Activated CD4-positive, alpha-beta T cell treated with anti-CD3 and anti-CD28 coated beads for 36 hours (primary cell): ENCODE data around the gene PDZRN4. TPM values are rescaled to one million over a fixed set of nuclear protein-coding genes. Genes with fewer than 3 reads are reported as not detected.

Source experiments
- ATAC-seq: fragments of 200-7000 bp; cut with Tn5 transposase; one replicate; pipeline ENCODE4 v1.10.0; 2021; ENCODE audit warnings: mild to moderate bottlenecking, moderate library complexity
- CTCF ChIA-PET: fragments of 350-600 bp; sonication (Branson Sonifier 250); formaldehyde crosslinking; loops from one replicate; lab custom pipeline; 2021; ENCODE audit warnings: antibody characterized with exemption; lab: Charles Lee
- POLR2A ChIA-PET: fragments of 350-600 bp; sonication (Branson Sonifier 250); formaldehyde crosslinking; loops from one replicate; lab custom pipeline; 2021; ENCODE audit warnings: antibody characterized with exemption, inconsistent platforms; lab: Charles Lee
- DNase-seq: peaks from one replicate; pipeline ENCODE4 v3.0.0-alpha.2; 2020
- H3K27ac Mint-ChIP-seq: one replicate; pipeline ENCODE4 v1.8.0; 2021; ENCODE audit warnings: mixed read lengths
- H3K27me3 Mint-ChIP-seq: one replicate; pipeline ENCODE4 v1.8.0; 2021; ENCODE audit warnings: mixed read lengths
- H3K36me3 Mint-ChIP-seq: one replicate; pipeline ENCODE4 v1.8.0; 2021; ENCODE audit warnings: low read depth, mixed read lengths
- H3K4me1 Mint-ChIP-seq: one replicate; pipeline ENCODE4 v1.8.0; 2021; ENCODE audit warnings: mixed read lengths
- H3K4me3 Mint-ChIP-seq: one replicate; pipeline ENCODE4 v1.8.0; 2021; ENCODE audit warnings: mild to moderate bottlenecking, moderate library complexity, mixed read lengths
- H3K9me3 Mint-ChIP-seq: one replicate; pipeline ENCODE4 v1.8.0; 2021; ENCODE audit warnings: low read depth, mixed read lengths
- intact Hi-C, 2 experiments: fragments of 100-400 bp; cut with DNase I in 1 of 2; cut with micrococcal nuclease in 1 of 2; formaldehyde crosslinking; loops; one replicate each; pipeline versions ENCODE4 v1.14.2 to v1.15.1; 2022 to 2024; cut with DNase I, micrococcal nuclease
- total RNA-seq, 2 experiments: library from RNA; stranded (reverse); gene quantifications; one replicate each; pipeline ENCODE4 v1.2.3, GENCODE V29; 2021

The PDZRN4 gene
- total RNA-seq, 2 experiments from 2014 or later = not detected

DNA sequence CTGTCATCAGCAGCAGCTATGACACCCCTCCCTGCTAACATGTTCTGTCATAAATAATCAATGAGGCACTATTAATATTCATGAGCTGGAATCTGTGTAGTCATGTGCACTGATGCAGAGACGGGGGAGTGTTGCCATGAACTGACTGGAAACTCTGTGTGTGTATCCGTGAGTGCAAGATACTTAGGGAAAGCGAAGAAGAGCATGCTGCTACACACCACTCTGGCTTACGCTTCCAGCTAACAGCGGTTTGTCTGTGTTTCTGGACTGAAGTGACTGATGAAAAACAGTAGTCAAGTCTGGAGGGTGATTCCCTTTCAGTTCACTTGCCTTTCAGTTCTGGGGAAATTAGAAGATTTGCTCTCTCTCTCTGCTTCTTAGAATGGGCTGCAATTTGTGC lies 249.4 kb downstream of the PDZRN4 start:
- DNase-seq = no peak
- intact Hi-C loops = no loop called here
- ATAC-seq = no peak
- Mint-ChIP-seq H3K27me3 (no peaks in the 10 kb centered on the region), H3K36me3 (no peaks in the 10 kb centered on the region), H3K27ac (no peak overlapping the region), H3K4me1 (no peaks in the 10 kb centered on the region), H3K4me3 (no peak overlapping the region), H3K9me3 (no peaks in the 10 kb centered on the region)
- CTCF ChIA-PET = no interaction called here
- POLR2A ChIA-PET = no interaction called here

DNA sequence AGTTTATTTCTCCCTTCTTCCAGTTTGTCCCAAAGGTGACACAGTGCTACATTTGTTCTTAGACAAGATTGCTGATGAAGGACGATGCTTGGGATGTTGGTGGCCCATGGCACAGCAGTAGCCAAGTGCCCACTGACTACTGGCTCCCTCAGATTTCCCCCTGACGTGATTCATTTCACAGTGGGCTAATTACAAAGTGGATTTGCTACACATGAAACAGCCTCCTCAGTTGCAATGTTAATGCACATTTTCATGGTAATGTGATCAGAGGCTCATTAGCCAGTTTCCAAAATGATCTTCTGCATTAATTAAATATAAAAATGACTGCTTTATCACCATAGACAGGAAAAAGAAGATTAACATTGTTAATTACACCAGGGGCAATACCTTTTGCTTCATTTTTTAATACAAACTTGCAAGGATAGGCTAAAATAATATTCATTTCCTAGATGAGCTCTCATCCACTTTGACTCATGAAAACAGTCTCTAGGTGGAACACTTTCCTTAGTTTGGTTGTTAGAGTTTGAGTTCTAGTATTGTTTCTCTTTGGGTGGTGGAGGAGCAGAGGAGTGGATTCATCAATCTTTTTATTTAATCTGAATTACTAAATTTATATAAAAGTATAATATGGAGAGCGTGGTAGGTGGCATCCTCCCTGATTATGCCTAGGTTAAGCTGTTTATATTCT lies 250.9 kb downstream of the PDZRN4 start:
- Mint-ChIP-seq H3K27me3 (no peaks in the 10 kb centered on the region), H3K4me1 (no peaks in the 10 kb centered on the region), H3K27ac (no peak overlapping the region), H3K36me3 (no peaks in the 10 kb centered on the region), H3K9me3 (no peaks in the 10 kb centered on the region), H3K4me3 (no peak overlapping the region)
- ChIA-PET POLR2A (no interaction called here), CTCF (no interaction called here)
- DNase-seq (no peak), ATAC-seq (no peak)
- intact Hi-C loops = no loop called here

DNA sequence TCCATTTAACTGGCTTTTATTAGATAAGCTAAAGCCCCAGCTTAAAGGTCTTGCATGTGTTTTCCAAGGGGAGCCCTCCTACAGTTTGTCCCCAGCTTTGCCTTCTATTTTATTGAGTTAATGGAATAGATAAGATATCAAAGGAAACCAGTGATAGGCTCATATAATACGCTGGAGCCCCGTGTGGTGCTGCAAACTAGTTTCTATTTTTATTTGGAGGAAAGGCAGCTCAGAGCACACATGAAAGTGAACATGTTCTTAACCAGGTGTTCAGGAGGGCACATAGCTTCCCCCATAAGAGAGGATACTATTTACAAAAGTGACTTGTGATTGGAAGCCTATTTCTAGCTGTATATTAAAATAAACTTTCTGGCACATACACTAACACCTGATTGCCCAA lies 251.7 kb downstream of the PDZRN4 start:
- no peak for DNase-seq
- POLR2A ChIA-PET = no interaction called here
- Mint-ChIP-seq H3K4me1 (no peaks in the 10 kb centered on the region), H3K27me3 (no peaks in the 10 kb centered on the region), H3K9me3 (no peaks in the 10 kb centered on the region), H3K36me3 (no peaks in the 10 kb centered on the region), H3K27ac (no peak overlapping the region), H3K4me3 (no peak overlapping the region)
- no peak for ATAC-seq
- CTCF ChIA-PET = no interaction called here
- intact Hi-C loops = no loop called here

DNA sequence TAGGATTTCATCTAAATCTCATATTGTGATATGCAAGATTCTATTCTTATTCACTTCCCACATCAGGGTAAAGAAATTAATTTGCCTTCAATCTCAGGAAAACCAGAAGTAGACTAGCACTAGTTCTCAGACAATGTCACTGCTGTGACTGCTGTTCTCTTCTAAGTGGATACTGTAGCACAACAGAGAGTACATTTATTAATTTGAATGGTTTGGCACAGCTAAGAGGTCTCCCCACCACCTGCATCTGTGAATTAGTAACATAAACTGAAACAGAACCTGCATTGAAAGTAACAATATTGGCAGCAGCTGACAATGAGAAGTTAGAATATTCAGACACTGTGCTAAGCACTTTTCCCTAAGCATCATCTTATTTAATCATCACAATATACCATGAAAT lies 253.1 kb downstream of the PDZRN4 start:
- ChIA-PET POLR2A (no interaction called here), CTCF (no interaction called here)
- Mint-ChIP-seq H3K4me3 (no peak overlapping the region), H3K4me1 (no peaks in the 10 kb centered on the region), H3K27ac (no peak overlapping the region), H3K36me3 (no peaks in the 10 kb centered on the region), H3K9me3 (no peaks in the 10 kb centered on the region), H3K27me3 (no peaks in the 10 kb centered on the region)
- DNase-seq (no peak), ATAC-seq (no peak)
- intact Hi-C loops = no loop called here

DNA sequence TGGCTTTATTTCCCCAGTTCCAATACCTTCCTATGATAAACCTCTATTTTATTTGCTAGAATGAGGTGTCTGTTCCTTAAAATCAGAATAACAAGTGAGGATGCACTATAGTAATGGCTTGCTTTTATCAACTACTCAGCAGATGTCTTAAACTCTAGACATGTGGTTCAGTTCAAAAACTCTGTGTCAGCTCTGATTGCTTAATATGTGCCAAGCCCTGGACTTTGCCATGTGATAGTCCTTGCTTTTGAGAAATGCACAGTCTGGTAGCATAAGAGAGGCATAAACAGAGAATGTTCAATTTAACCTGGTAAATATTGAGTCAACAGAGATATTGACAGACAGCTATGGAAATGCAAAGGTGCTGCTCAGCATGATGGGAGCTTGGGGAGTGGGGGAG lies 254.8 kb downstream of the PDZRN4 start:
- CTCF ChIA-PET = interaction anchor here (0.8 kb wide), 1 partner anchor 370 kb away, joined by 3 read pairs; no protein-coding TSS in a partner anchor
- Mint-ChIP-seq H3K36me3 (no peaks in the 10 kb centered on the region), H3K4me3 (no peak overlapping the region), H3K9me3 (no peaks in the 10 kb centered on the region), H3K4me1 (no peaks in the 10 kb centered on the region), H3K27me3 (no peaks in the 10 kb centered on the region), H3K27ac (no peak overlapping the region)
- ATAC-seq (no peak), DNase-seq (no peak)
- POLR2A ChIA-PET = no interaction called here
- intact Hi-C loops = no loop called here

DNA sequence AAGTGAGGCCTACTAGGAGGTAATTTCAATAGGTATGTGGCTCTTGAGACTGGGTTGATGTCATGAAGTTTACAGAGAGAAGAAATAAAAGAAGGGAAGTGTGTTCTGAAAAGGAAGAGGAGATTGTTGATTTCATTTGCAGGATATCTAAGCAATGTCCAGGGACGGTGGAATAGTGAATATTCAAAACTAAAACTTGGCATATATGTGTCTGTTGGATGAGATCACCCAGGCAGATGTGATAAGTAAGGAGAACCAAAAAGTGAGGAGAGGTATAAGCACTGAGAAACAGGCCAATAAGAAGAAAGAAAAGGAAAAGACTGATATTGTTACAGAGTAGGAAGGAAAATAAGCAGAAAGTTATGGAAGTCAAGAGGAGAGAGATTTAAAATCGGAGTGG lies 255.6 kb downstream of the PDZRN4 start:
- H3K27me3 Mint-ChIP-seq = no peaks in the 10 kb centered on the region

DNA sequence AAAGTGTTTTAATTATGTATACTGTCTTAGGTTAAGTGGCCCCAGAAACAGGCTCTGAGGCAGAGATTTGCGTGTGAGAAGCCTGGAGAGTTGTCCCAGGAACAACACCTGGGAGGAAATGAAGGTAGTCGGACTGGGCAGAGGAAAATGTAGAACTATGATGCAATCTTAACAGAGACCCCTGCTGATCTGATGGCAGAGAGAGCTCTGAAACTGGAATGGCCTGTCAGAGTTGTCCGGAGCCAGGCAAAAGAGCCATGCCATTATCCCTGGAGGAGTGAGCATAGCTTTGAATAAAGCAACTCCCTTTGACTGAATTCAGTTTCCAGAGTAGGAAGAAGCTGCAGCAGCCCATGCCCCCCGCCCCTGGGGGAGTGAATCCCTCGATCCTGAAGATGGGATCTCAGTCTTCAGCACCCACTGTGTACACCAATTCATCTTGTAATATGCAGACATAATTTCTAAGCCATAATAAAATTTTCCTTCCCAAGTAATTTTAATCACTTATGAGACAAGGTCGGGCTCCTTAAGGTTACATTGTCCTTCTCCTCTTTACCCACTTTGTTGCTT lies 264.8 kb downstream of the PDZRN4 start:
- no peak overlapping the region for H3K4me3 Mint-ChIP-seq
- ATAC-seq = no peak
- no peaks in the 10 kb centered on the region for H3K36me3 Mint-ChIP-seq
- intact Hi-C loops = no loop called here
- H3K27ac Mint-ChIP-seq = no peak overlapping the region
- no peaks in the 10 kb centered on the region for H3K4me1 Mint-ChIP-seq
- no peaks in the 10 kb centered on the region for H3K27me3 Mint-ChIP-seq
- ChIA-PET CTCF (no interaction called here), POLR2A (no interaction called here)
- no peaks in the 10 kb centered on the region for H3K9me3 Mint-ChIP-seq
- DNase-seq = no peak

More for the DNA sequence above, 255.6 kb downstream of the PDZRN4 start:
- H3K27ac Mint-ChIP-seq = no peak overlapping the region
- DNase-seq = no peak
- intact Hi-C loops = no loop called here
- no peaks in the 10 kb centered on the region for H3K4me1 Mint-ChIP-seq
- no peaks in the 10 kb centered on the region for H3K36me3 Mint-ChIP-seq
- ChIA-PET POLR2A (no interaction called here), CTCF (no interaction called here)
- no peak for ATAC-seq
- no peak overlapping the region for H3K4me3 Mint-ChIP-seq
- no peaks in the 10 kb centered on the region for H3K9me3 Mint-ChIP-seq

DNA sequence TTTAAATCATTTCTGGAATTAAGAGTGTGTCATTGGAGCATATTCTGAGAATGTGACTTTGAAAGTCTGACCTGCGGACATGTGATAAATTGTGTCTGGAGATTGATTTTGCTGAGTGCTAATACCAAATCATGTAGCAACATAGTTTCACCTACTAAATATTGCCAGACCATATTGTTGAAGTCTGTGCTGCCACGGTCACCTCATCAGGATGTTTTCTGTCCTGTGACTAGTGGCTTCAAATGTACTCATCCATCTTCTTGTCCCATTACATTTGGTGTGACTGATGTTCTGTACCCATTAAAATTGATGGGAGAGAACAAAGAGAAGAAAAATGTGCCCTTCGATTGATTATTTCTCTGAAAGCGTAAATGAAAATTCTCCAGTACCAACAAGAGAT lies 265.3 kb downstream of the PDZRN4 start:
- intact Hi-C loops = no loop called here
- POLR2A ChIA-PET = no interaction called here
- Mint-ChIP-seq H3K4me1 (no peaks in the 10 kb centered on the region), H3K27me3 (no peaks in the 10 kb centered on the region), H3K36me3 (no peaks in the 10 kb centered on the region), H3K4me3 (no peak overlapping the region), H3K27ac (no peak overlapping the region), H3K9me3 (no peaks in the 10 kb centered on the region)
- CTCF ChIA-PET = no interaction called here
- ATAC-seq = no peak
- DNase-seq = no peak

DNA sequence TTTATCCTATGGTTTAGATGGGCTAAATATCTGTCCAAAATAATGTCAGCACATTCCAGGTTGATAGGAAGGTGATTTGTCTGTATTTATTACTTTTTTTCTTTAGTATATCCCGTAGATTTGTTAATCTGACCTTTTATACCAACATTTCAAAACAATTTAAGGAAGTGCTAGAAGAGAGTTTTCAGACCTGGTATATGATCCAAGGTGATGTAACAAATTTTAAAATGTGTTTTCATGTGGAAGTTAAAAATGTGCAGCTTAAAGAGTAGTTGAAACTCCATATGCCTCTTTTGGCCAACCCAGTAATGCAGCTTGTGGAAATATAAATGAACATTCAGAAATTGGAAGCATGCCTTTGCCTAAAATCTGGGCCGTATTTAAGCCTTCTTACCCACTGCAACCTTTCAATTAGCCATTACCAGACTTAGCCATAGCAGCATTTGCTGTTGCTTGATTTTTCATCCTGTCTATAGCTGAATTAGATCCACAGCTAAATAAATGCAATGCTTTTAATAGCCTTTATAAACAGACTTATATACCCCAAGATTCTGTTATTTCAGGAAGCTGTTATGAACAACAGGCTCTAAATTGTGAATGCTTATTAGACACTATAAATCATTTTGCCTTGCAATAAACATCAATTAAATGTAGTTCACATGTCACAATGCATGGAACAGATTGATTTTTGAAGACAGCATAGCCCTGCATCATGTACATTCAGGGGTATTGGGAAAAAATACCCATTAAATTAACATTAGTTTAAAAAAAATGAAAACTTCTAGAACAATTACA lies 271.2 kb downstream of the PDZRN4 start:
- CTCF ChIA-PET = interaction anchor here (0.9 kb wide), 1 partner anchor 9 kb away, joined by 4 read pairs; no protein-coding TSS in a partner anchor
- intact Hi-C loops = no loop called here
- DNase-seq (no peak), ATAC-seq (no peak)
- H3K4me1 Mint-ChIP-seq = no peaks in the 10 kb centered on the region
- H3K27ac Mint-ChIP-seq = no peak overlapping the region
- H3K36me3 Mint-ChIP-seq = no peaks in the 10 kb centered on the region
- H3K4me3 Mint-ChIP-seq = no peak overlapping the region
- POLR2A ChIA-PET = no interaction called here
- no peaks in the 10 kb centered on the region for H3K27me3 Mint-ChIP-seq
- no peaks in the 10 kb centered on the region for H3K9me3 Mint-ChIP-seq

DNA sequence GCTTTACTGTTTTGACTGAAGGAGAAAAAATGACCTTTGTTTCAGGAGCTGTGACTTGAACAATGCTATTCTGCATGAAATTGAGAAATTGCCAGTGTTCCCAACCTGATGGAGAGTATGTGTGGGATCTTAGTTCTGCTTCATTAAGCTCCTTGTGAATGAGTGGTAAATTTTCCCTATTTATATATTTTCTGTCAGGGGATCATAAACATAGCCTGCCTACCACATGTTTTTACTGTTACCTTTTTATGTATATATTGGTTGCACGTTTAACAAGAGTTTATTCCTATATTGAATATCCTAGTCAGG lies 271.7 kb downstream of the PDZRN4 start:
- ChIA-PET CTCF (no interaction called here), POLR2A (no interaction called here)
- H3K9me3 Mint-ChIP-seq = no peaks in the 10 kb centered on the region
- H3K4me3 Mint-ChIP-seq = no peak overlapping the region
- no peaks in the 10 kb centered on the region for H3K4me1 Mint-ChIP-seq
- DNase-seq = no peak
- intact Hi-C loops = no loop called here
- H3K27ac Mint-ChIP-seq = no peak overlapping the region
- H3K36me3 Mint-ChIP-seq = no peaks in the 10 kb centered on the region
- no peaks in the 10 kb centered on the region for H3K27me3 Mint-ChIP-seq
- no peak for ATAC-seq

DNA sequence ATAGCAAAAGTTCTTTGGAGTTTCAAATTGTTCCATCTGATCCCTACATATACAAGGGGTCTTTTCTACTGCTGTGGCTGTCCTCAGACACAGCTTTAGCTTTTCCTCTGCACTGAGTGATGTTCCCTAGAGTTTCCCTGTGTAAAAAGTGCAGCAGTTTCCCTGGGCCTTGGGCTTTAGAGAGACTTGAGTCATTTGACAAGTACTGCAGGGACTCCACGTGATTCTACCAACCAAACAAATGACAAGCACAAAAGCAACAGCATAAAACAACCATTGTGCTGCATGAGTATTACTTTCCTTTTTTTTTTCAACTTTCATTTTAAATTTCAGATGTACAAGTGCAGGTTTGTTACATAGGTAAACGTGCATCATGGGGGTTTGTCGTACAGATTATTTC lies 272.8 kb downstream of the PDZRN4 start:
- no peak for DNase-seq
- Mint-ChIP-seq H3K4me1 (no peaks in the 10 kb centered on the region), H3K36me3 (no peaks in the 10 kb centered on the region), H3K4me3 (no peak overlapping the region), H3K27ac (no peak overlapping the region), H3K9me3 (no peaks in the 10 kb centered on the region), H3K27me3 (no peaks in the 10 kb centered on the region)
- ChIA-PET POLR2A (no interaction called here), CTCF (no interaction called here)
- intact Hi-C loops = no loop called here
- no peak for ATAC-seq

DNA sequence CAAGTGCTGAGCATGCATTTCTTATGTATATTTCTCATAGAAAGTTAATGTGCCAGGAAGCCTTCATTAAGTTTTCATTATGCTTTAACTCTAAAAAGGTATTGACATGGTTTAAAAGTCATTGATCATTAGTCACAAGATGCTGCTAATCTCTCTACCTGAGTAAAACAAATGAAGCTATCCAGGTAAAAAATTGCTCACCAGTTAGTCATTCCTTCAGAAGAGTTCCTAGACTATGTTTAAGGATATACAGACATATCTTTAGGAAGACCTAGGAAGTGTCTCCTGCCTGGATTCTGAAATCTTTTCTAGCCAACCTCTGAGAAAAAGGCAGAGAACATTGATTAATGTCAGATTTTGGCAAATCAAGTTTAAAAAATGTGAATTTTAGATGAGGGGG lies 274.2 kb downstream of the PDZRN4 start:
- Mint-ChIP-seq H3K27ac (no peak overlapping the region), H3K4me3 (no peak overlapping the region), H3K36me3 (no peaks in the 10 kb centered on the region), H3K4me1 (no peaks in the 10 kb centered on the region), H3K27me3 (no peaks in the 10 kb centered on the region), H3K9me3 (no peaks in the 10 kb centered on the region)
- intact Hi-C loops = no loop called here
- no peak for DNase-seq
- ChIA-PET POLR2A (no interaction called here), CTCF (no interaction called here)
- no peak for ATAC-seq
